Right renal pelvis (tissue), 4 donors: Measurements from ENCODE around the gene CD47. TPM values are rescaled to one million over a fixed set of nuclear protein-coding genes. Genes with fewer than 3 reads are reported as not detected.

Experiments used
- DNase-seq, 4 donors: peaks; one replicate each; pipeline ENCODE4 v3.0.0-alpha.2; 2013; ENCODE audit warnings: low read depth in 4 of 4, low spot score in 3 of 4, missing footprints in 1 of 4
- polyA plus RNA-seq, 4 donors: library from polyadenylated mRNA; unstranded; fragments of 120-200 nt; gene quantifications; one replicate each; pipeline ENCODE4 v1.2.1, GENCODE V29; 2013; ENCODE audit not compliant: insufficient read length in 4 of 4

Gene CD47
- 10 to 100 TPM; 51.3 to 92.9 (median 64.9) TPM for polyA plus RNA-seq

- DNase-seq: peak; percentile 78 to 83 (median 82)
Measured at GRCh38 chr3:108090701-108091497, at the start of gene CD47. TSS of gene CD47 (minus strand) at chr3:108091031. CDS start at chr3:108090908, 123 bp downstream.

DNA sequence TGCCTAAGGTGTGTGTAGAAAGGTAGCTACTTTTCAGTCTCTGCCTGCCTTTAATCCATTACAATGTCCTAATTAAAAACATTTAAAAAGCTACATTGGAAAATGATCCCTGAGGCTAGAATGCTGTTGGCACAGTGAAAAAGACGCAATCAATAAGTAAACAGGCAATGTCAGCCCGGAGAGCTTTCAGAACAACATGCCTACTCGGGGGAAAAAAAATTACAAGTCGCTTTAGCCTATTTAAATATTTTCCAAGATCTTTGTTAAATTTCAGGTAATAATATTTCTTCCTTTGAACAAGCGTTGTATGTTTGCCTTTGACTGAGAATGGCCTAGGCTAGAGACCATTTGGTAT, 46.6 kb upstream of the CD47 start:
- no peak for DNase-seq

GRCh38 chr3:108136561-108137459, 46.0 kb upstream of the CD47 start:
- DNase-seq: no peak

DNA sequence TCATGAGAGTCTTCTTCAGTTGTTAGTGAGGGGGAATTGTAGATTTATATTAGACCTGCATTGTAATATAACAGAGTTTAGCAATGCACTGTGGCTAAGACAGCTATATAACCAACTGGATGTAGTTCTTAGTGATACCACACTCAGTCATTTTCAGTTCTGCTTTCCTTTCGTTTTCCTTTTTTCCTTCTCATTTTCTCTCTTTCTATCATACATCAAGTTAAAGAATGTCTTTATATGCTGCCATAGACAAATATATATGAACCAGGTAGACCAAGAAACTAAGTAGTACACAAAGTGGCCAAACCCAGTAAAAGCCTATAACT, 43.7 kb upstream of the CD47 start:
- DNase-seq: no peak

DNA sequence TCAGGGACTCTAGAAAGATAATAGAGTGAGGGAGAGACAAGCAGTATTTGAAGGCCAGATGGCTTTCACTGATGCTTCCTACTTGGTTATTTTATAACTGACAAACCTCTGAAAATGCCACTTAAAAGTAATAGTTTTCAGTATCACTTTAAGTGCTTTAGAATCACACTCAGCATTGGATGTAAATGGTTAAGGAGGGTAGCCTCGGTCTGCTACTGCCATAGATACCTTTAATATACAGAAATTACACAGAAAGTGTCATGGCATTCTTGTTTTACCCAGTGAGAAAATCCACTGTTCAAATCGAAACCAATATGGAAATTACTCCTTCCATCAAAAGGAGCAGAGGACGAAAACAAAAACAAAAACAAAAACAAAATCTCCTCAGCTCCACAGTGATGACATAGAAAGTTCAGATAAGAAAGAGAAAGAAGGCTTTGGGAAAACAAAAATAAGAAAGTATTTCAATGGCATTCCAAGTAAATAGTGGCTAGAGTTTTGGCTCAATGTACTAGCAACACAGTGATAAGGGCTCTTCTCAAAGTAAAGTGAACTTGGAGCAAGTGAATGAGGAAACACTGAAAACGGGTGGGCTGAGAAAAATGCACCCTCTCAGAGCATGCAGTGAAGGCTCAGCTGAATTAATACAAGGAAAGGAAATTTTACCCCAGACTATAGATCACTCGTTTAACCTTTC, 43.2 kb upstream of the CD47 start:
- no peak for DNase-seq

- DNase-seq: no peak
Measured at GRCh38 chr3:108133048-108133369, 42.2 kb upstream of the CD47 start.

DNA sequence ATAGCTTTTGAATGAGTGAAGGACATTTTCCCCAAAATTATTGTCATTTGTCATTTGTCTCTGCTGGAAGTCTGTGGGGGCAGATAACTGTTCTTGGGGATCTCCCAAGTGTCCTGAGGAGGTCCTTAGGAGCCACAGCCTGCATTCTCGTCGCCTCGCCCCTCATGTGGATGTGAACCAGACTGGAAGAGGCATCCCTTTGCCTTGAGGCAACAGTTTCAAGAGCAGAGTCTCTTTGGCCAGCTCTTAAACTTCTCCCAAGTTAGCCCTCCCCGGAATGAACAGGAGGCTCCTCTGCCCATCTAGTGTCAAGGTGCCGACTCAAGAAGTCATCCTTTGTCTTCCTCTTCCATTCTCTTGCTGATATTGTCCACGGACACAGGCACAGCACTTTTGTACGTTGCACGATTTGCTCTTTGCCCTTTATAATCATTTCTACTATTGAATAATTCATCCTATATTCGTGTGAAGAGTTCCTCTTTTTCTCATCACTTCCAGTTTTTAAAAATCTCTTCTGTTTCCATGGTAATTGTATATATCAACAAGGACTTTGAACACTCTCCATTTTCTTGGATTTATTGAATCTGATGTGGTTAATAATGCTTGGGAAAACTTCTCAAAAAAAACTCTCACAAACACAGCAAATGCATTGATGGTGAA, 40.8 kb upstream of the CD47 start:
- DNase-seq: no peak

- DNase-seq: no peak
Measured at GRCh38 chr3:108130701-108131474, 40.1 kb upstream of the CD47 start.

GRCh38 chr3:108130236-108130635, 39.4 kb upstream of the CD47 start:
- DNase-seq: no peak

DNA sequence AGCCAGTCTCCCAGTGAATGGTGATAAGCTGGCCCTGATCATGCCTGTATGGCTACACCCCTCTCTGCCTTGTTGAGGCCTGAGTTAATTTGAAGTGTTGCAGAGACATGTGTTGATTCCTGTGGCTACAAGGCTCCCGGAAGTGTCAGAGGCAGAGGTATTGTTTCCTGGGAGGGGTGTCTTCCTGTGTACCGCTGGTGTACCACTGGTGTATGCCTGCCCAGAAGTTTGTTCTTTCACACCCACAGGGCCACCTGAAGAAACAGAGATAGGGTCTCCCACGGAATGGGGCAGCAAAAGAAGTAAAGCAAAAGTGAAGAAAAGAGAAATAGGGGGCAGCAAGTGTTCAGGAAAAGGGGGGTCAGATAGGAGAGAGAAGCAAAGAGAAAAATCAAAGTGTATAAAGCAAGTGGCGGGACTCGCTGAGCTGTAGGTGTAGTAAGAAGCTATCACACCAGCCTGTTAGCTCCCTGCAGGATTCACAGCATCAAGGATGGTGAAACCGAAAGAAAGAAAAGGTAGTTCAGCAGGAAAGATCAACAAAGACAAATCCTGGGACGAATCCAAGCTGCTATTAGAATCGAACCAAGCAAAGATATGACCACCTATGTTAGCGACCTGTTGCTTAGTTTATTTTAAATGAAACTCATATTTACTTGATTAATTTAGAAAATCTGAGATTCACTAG, 36.6 kb upstream of the CD47 start:
- no peak for DNase-seq

- DNase-seq: no peak
Measured at GRCh38 chr3:108126348-108126747, 35.5 kb upstream of the CD47 start.

GRCh38 chr3:108125550-108126071, 34.8 kb upstream of the CD47 start:
- DNase-seq: no peak

GRCh38 chr3:108125153-108125543, 34.3 kb upstream of the CD47 start:
- DNase-seq: no peak

GRCh38 chr3:108124337-108125152, 33.7 kb upstream of the CD47 start:
- DNase-seq: no peak

DNA sequence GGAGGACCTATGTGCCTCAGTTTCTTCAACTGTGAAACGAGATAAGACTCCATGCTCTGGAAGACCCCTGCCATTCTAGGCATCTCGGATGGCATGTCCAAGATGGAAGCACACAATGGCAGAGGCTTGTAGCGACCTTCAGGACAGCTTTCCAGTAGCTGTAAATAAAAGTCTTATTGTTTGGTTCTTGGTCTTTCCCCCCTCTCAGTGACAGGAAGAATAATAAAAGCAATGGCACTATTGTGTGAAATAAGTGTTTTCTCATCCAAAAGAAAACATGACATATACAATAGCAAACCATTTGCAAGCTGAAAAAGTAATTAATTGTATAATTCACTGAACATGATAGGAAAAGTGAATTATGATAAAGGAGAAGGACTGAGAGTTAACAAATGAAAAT, 32.5 kb upstream of the CD47 start:
- no peak for DNase-seq

DNA sequence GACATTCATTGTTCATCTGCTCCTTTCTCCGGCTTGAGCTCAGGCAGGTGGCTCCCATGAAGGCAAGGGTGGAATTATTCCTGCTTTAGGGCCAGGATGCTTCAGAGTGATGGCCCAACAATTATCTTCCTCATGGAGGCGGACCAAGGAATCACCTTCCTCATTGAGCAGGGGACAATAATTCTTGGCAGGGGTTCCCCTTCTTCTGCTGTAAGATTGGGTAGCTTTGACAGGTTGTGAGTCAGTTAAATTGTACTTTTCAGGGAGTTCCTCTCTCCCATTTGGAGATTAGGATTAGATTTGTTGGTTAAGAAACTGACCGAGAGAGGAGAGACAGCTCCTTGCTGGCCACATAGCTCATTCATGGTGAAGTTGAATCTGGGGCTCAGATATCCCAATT, 31.4 kb upstream of the CD47 start:
- no peak for DNase-seq

DNA sequence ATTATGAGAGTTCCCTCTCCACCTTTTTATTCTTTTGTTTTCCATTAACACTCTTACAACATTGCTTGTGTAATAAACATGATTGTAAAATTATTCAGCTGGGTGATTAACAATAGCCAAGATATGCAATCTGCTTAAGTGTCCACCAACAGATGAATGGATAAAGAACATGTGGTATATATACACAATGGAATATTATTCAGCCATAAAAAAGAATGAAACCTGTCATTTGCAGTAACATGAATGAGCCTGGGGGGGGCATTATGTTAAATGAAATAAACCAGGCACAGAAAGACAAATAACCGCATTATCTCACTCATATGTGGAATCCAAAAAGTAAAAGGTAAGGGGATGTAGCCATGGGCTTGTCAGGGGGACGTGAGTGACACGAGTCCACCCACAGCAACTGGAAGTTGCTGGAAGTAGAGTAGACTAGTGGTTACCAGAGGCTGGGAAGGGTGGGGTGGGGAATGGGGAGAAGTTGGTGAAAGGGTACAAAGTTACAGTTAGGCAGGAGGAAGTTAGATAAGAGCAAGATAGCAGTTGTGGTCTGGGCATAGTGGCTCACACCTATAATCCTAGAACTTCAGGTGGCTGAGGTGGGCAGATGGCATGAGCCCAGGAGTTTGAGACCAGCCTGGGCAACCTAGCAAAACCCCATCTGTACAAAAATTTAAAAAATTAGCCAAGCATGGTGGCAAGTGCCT, 28.7 kb upstream of the CD47 start:
- no peak for DNase-seq
